Esophagus muscularis mucosa (tissue), 4 donors: Measurements from ENCODE around the gene DAZAP1. TPM values are rescaled to one million over a fixed set of nuclear protein-coding genes. Genes with fewer than 3 reads are reported as not detected.

ENCODE experiments used
- DNase-seq: peaks from one replicate; pipeline ENCODE4 v3.0.0-alpha.2; 2017; ENCODE audit errors: extremely low spot score
- H3K27ac ChIP-seq, 4 donors: fragments of 200-600 bp; sonication (generic); replicated peaks in 1 of 4; 1 replicate in 3 of 4; 2 replicates in 1 of 4; pipeline ENCODE4 v1.5.1; 2016 to 2019; ENCODE audit warnings: mild to moderate bottlenecking in 1 of 4
- H3K27me3 ChIP-seq, 4 donors: fragments of 200-600 bp; sonication (generic); one replicate each; pipeline versions ENCODE4 v1.5.1 to v1.6.0; 2016 to 2019
- H3K36me3 ChIP-seq, 4 donors: fragments of 200-600 bp; sonication (generic); one replicate each; pipeline ENCODE4 v1.5.1; 2016 to 2019
- H3K4me1 ChIP-seq, 4 donors: fragments of 200-600 bp; sonication (generic); one replicate each; pipeline ENCODE4 v1.5.1; 2016 to 2019
- H3K4me3 ChIP-seq, 4 donors: fragments of 200-600 bp; sonication (generic); 1 replicate in 2 of 4; 2 replicates in 2 of 4; pipeline ENCODE4 v1.5.1; 2016 to 2019; ENCODE audit warnings: mild to moderate bottlenecking in 4 of 4, moderate library complexity in 1 of 4
- H3K9me3 ChIP-seq, 4 donors: fragments of 200-600 bp; sonication (generic); 1 replicate in 3 of 4; 2 replicates in 1 of 4; pipeline ENCODE4 v1.5.1; 2016 to 2019
- CTCF ChIP-seq, 3 experiments: fragments of 200-600 bp in 2 of 3; fragments of 450-650 bp in 1 of 3; sonication (generic) in 2 of 3; IDR thresholded peaks; one replicate each; pipeline ENCODE4 v1.5.1; 2017 to 2019; ENCODE audit warnings: antibody characterized with exemption in 3 of 3, mild to moderate bottlenecking in 2 of 3, moderate library complexity in 1 of 3
- EP300 ChIP-seq: sonication (generic); formaldehyde crosslinking; IDR thresholded peaks from one replicate; pipeline ENCODE4 v1.6.1; 2017; ENCODE audit warnings: antibody characterized with exemption
- POLR2A ChIP-seq: fragments of 450-650 bp; IDR thresholded peaks from one replicate; pipeline ENCODE4 v1.6.1; 2017; ENCODE audit warnings: antibody characterized with exemption, moderate library complexity, mild to moderate bottlenecking, low read depth
- POLR2AphosphoS5 ChIP-seq, 2 donors: sonication (generic); formaldehyde crosslinking; IDR thresholded peaks; one replicate each; pipeline ENCODE4 v1.6.1; 2017; ENCODE audit warnings: antibody characterized with exemption in 2 of 2
- WGBS: methylation state at CpG from one replicate; pipeline ENCODE4 v1.1.5; 2018; 5-methylcytosine and 5-hydroxymethylcytosine counted together
- intact Hi-C: fragments of 100-400 bp; cut with DNase I; formaldehyde crosslinking; loops from one replicate; pipeline ENCODE4 v1.15.1; 2023
- total RNA-seq, 4 donors: library from RNA; depleted of rRNA; stranded (reverse); fragments of >200 nt; gene quantifications; one replicate each; pipeline versions ENCODE4 v1.1.0 to v1.2.1, GENCODE V29; 2016

The DAZAP1 gene
- total RNA-seq, 4 donors from 2014 or later, result 44.9 to 79.4 (median 52.9) TPM

DNA sequence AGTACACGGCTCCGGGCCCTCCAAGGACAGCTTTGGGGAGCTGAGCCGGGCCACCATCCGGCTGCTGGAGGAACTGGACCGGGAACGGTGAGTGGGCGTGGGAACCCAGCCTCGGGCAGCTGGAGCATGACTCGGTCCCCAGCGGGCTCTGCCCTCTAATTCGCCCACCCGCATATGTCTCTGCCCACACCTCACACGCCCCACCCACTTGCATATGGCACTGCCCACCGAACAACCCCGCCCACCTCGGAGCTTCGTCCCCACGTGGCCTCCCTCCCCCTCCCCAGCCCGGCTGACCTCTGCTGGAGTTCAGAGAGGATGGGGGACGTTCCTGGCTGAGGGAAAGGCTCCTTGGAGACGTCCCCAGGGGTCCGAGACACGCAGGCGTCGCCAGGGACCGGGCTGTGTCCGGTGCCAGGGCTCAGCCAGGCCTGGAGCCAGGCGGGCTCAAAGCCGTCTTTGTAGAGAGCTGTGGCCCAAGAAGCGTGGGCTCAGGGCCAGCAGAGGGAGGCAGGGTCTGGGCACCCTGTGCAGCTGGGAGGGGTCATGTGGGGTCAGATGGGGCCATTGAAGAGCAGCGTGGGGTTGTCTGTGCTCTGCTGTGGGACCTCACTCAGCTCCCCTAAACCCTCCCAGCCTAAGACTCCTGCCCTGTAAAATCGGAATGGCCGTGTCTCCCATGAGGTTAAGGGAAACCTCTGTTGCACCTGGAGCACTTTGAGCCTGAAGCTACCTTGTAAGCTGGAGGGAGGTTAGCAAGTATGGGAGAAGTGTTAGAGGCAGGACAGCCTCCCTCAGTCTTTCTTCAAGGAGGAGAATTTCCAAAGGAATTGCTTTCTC, 46.4 kb downstream of the DAZAP1 start:
- Histone ChIP-seq H3K36me3 (no peaks in the 10 kb centered on the region), H3K4me3 (no peak overlapping the region), H3K9me3 (no peaks in the 10 kb centered on the region), H3K27me3 (peaks cover 4 to 97% (median 87%) of the 10 kb centered on the region in 4 donors), H3K27ac (peak overlapping the region in 1 of 4 donors; percentile 18), H3K4me1 (peaks cover 8 to 59% (median 51%) of the 10 kb centered on the region in 4 donors)
- TF ChIP-seq POLR2AphosphoS5 (IDR thresholded peaks at IDR 0.05), result no peak
- TF ChIP-seq EP300, result no peak
- no peak for TF ChIP-seq CTCF (IDR thresholded peaks at IDR 0.05)
- TF ChIP-seq POLR2A, result no peak
- DNase-seq, result no peak
- 22% methylated on average over 13 of the region's 33 CpGs for WGBS
- intact Hi-C loops, result no loop called here

DNA sequence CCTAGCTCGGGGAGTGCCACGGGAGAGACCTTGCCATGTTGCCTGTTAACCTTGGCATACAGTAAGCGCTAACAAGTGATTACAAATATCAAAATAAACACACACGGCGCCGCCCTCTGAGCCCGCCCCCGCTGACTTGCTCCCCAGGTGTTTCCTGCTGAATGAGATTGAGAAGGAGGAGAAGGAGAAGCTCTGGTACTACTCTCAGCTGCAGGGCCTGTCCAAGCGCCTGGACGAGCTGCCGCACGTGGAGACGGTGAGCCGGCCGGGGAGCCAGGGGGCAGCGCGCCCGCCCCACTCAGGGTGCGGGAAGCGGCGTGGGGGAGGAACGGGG, 47.6 kb downstream of the DAZAP1 start:
- intact Hi-C loops, result no loop called here
- WGBS, result 27% methylated on average over 4 of the region's 22 CpGs
- TF ChIP-seq POLR2A (no peak), CTCF (IDR thresholded peaks at IDR 0.05) (no peak)
- Histone ChIP-seq H3K4me3 (no peak overlapping the region), H3K27ac (no peak overlapping the region), H3K36me3 (peaks cover 0 to 3% (median 3%) of the 10 kb centered on the region in 4 donors), H3K27me3 (peaks cover 3 to 85% (median 76%) of the 10 kb centered on the region in 4 donors), H3K9me3 (no peaks in the 10 kb centered on the region), H3K4me1 (peaks cover 8 to 55% (median 48%) of the 10 kb centered on the region in 4 donors)
- DNase-seq, result no peak

DNA sequence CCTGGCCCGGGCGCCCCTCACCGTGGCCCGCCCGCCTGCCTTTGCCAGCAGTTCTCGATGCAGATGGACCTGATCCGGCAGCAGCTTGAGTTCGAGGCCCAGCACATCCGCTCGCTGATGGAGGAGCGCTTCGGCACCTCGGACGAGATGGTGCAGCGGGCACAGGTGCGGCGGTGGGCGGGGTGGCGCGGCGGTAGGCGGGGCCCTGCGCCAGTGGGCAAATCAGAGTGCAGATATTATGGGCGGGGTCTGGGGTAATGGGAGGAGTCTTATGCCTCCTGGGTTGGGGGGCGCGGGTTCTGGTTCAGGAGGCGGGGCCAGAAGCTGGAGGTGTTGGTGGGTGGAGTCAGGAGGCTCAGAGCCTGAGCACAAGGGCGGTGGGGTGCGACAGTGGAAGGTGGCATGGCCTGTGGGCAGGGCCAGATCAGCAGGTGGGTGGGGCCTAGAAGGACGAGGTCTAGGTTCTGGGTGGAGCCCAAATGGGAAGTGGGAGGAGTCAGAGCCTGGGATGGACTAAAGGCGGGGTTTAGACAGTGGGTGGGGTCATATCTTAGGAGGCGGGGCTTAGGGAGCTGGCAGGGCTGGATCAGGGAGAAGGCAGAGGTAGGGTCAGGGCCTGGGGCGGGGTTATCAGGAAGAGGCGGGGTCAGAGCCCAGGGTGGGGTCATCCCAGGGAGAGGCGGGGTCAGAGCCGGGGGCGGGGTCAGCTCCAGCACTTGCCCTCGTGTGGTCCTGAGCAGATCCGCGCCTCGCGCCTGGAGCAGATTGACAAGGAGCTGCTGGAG, 48.1 kb downstream of the DAZAP1 start:
- peaks cover 0 to 79% (median 71%) of the 10 kb centered on the region in 4 donors for H3K27me3 ChIP-seq

More for the DNA sequence above, 48.1 kb downstream of the DAZAP1 start:
- DNase-seq, result no peak
- no peak for TF ChIP-seq EP300
- no peak for TF ChIP-seq POLR2A
- no peak for TF ChIP-seq POLR2AphosphoS5 (IDR thresholded peaks at IDR 0.05)
- no peak for TF ChIP-seq CTCF (IDR thresholded peaks at IDR 0.05)
- Histone ChIP-seq H3K36me3 (peaks cover 0 to 9% (median 8%) of the 10 kb centered on the region in 4 donors), H3K9me3 (no peaks in the 10 kb centered on the region), H3K4me1 (peaks cover 8 to 51% (median 44%) of the 10 kb centered on the region in 4 donors), H3K4me3 (no peak overlapping the region), H3K27ac (no peak overlapping the region)
- intact Hi-C loops, result no loop called here
- 11% methylated on average over 18 of the region's 42 CpGs for WGBS
